ENCODE results near the gene TYSND1. TPM values are rescaled to one million over a fixed set of nuclear protein-coding genes. Genes with fewer than 3 reads are reported as not detected.

The TYSND1 gene
- total and polyA plus RNA-seq, 2 of the 13 experiments (the other 11 are each of a cell fraction or from before 2014, with no cell fraction given): 3.3 to 8.9 TPM

GRCh38 chr10:70144372-70145110 lies 2.0 kb downstream of the TYSND1 start:
- Histone ChIP-seq H3K27ac (ENCODE audit: extremely low read length, insufficient read depth, low read length) (no peak overlapping the region), H3K4me2 (ENCODE audit: low read depth, low read length) (peak overlapping the region; percentile 81), H3K79me2 (ENCODE audit: insufficient read depth, low read length) (peaks cover 10% of the 10 kb centered on the region), H2AFZ (ENCODE audit: low read length) (no peak overlapping the region), H3K9me3 (ENCODE audit: low read length) (no peaks in the 10 kb centered on the region), H3K9ac (ENCODE audit: insufficient read depth, low read depth, low read length) (peak overlapping the region; percentile 82; the same call in 1 of the 2 replicates), H4K20me1 (ENCODE audit: insufficient read depth, low read length) (no peaks in the 10 kb centered on the region), H3K4me3 (replicated peaks in 1 of 3; ENCODE audit: insufficient read depth in 1 of 3, low read depth in 2 of 3, low read length in 3 of 3) (peak overlapping the region in 1 of 3 experiments; percentile 92; a peak in 1 of 6 replicates), H3K27me3 (ENCODE audit: control insufficient read depth in 1 of 2, insufficient read depth in 2 of 2, low read length in 2 of 2) (no peaks in the 10 kb centered on the region), H3K4me1 (ENCODE audit: insufficient read depth, low read length) (peaks cover 24% of the 10 kb centered on the region), H3K36me3 (replicated peaks in 1 of 2; ENCODE audit: control insufficient read depth in 1 of 2, insufficient read depth in 2 of 2, low read length in 2 of 2) (peaks cover 0 to 8% of the 10 kb centered on the region in 2 experiments; a peak in 1 of 5 replicates)
- FAIRE-seq (no peak), ATAC-seq (no peak), DNase-seq (ENCODE audit: low spot score) (no peak)
- CTCF ChIA-PET (ENCODE audit: low intra/inter-chr PET ratio, low total read pairs): no interaction called here
- in situ Hi-C loops (cut with HindIII; ENCODE audit: extremely low pct_ligation_motif_present, low pct_unique_long_range_greater_than_20kb): no loop called here
- no TSS peak for BruUV-seq (replicated peaks)
- intact Hi-C loops (cut with micrococcal nuclease; ENCODE audit: unreplicated experiment): loop anchor here (1.0 kb wide), 1 partner anchor 28 kb away; no protein-coding TSS in a partner anchor
- POLR2A ChIA-PET: interaction anchor here (2.2 to 4.3 kb wide), 4 partner anchors 12 to 59 kb away, joined by 26 to 109 read pairs (median 30); partner anchors contain the start of gene AIFM2
- TF ChIP-seq, protein P1, sequence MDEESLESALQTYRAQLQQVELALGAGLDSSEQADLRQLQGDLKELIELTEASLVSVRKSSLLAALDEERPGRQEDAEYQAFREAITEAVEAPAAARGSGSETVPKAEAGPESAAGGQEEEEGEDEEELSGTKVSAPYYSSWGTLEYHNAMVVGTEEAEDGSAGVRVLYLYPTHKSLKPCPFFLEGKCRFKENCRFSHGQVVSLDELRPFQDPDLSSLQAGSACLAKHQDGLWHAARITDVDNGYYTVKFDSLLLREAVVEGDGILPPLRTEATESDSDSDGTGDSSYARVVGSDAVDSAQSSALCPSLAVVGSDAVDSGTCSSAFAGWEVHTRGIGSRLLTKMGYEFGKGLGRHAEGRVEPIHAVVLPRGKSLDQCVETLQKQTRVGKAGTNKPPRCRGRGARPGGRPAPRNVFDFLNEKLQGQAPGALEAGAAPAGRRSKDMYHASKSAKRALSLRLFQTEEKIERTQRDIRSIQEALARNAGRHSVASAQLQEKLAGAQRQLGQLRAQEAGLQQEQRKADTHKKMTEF (CRISPR knock-in tag; IDR thresholded peaks at IDR 0.05): no peak
- TF ChIP-seq U2AF1 (optimal IDR thresholded peaks at IDR 0.05; ENCODE audit: low read depth, low read length) (peak; percentile 13), ZC3H13 (CRISPR knock-in tag; IDR thresholded peaks at IDR 0.05) (0 out of 2 replicates have a peak, but pooled peaks have one; percentile 58)
- TF ChIP-seq, protein P2, sequence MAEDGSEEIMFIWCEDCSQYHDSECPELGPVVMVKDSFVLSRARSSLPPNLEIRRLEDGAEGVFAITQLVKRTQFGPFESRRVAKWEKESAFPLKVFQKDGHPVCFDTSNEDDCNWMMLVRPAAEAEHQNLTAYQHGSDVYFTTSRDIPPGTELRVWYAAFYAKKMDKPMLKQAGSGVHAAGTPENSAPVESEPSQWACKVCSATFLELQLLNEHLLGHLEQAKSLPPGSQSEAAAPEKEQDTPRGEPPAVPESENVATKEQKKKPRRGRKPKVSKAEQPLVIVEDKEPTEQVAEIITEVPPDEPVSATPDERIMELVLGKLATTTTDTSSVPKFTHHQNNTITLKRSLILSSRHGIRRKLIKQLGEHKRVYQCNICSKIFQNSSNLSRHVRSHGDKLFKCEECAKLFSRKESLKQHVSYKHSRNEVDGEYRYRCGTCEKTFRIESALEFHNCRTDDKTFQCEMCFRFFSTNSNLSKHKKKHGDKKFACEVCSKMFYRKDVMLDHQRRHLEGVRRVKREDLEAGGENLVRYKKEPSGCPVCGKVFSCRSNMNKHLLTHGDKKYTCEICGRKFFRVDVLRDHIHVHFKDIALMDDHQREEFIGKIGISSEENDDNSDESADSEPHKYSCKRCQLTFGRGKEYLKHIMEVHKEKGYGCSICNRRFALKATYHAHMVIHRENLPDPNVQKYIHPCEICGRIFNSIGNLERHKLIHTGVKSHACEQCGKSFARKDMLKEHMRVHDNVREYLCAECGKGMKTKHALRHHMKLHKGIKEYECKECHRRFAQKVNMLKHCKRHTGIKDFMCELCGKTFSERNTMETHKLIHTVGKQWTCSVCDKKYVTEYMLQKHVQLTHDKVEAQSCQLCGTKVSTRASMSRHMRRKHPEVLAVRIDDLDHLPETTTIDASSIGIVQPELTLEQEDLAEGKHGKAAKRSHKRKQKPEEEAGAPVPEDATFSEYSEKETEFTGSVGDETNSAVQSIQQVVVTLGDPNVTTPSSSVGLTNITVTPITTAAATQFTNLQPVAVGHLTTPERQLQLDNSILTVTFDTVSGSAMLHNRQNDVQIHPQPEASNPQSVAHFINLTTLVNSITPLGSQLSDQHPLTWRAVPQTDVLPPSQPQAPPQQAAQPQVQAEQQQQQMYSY (CRISPR knock-in tag; IDR thresholded peaks at IDR 0.05): no peak
- 87% methylated on average over 18 of the region's 18 CpGs for WGBS (ENCODE audit: low lambda C conversion rate)

Data from HepG2 (cell line).